Suprapubic skin (tissue), 4 donors: ENCODE results near the gene EHBP1L1.

Experiments
- POLR2A ChIP-seq, 2 donors: fragments of 450-650 bp; IDR thresholded peaks; one replicate each; pipeline ENCODE4 v1.6.1; 2017; ENCODE audit warnings: antibody characterized with exemption in 2 of 2, mild to moderate bottlenecking in 2 of 2, moderate library complexity in 2 of 2
- POLR2AphosphoS5 ChIP-seq, 3 donors: sonication (generic); formaldehyde crosslinking; IDR thresholded peaks; one replicate each; pipeline ENCODE4 v1.6.1; 2017; ENCODE audit warnings: antibody characterized with exemption in 3 of 3
- TF ChIP-seq, protein P1 (sequence below), 2 donors: fragments of 200-600 bp in 1 of 2; fragments of 450-650 bp in 1 of 2; sonication (generic) in 1 of 2; IDR thresholded peaks; one replicate each; pipeline ENCODE4 v1.5.1; 2016 to 2019; ENCODE audit warnings: antibody characterized with exemption in 2 of 2, mild to moderate bottlenecking in 1 of 2, moderate library complexity in 1 of 2

DNA sequence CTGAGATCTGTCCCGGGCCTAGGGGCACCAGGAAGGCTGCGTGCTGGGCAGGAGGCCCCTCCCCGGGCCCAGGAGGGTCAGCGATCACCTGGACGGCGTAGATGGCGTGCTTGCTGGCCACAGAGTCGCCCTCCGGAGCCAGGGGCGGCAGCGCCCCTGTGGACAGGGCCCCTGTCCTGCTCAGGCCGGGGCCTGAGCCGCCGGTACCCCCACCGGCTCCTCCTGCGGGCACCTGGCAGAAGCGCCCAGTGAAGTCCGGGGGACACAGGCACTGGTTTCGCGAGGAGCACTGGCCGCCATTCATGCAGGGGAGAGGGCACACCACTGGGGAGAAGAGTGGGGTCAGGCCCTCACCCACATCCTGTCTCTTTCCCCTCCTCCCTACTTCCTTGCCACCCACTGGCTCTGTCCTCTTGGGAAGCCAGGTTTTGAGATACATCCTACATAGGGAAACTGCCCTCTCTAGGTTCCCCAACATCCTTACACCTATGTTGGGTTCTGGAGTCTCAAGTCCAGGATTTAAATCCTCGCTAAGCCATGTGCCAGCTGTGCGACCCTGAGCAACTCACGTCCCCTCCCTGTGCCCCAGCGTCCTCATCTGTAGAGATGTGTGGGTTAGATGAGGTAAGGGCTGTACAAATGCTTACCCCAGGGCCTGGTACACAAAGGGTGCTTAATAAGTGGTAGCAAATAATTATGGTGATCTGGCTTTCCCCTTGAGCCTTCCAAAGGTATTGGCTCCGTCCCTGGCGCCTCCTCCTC is 21.6 kb upstream of the EHBP1L1 start:
- TF ChIP-seq, protein P1, sequence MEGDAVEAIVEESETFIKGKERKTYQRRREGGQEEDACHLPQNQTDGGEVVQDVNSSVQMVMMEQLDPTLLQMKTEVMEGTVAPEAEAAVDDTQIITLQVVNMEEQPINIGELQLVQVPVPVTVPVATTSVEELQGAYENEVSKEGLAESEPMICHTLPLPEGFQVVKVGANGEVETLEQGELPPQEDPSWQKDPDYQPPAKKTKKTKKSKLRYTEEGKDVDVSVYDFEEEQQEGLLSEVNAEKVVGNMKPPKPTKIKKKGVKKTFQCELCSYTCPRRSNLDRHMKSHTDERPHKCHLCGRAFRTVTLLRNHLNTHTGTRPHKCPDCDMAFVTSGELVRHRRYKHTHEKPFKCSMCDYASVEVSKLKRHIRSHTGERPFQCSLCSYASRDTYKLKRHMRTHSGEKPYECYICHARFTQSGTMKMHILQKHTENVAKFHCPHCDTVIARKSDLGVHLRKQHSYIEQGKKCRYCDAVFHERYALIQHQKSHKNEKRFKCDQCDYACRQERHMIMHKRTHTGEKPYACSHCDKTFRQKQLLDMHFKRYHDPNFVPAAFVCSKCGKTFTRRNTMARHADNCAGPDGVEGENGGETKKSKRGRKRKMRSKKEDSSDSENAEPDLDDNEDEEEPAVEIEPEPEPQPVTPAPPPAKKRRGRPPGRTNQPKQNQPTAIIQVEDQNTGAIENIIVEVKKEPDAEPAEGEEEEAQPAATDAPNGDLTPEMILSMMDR (IDR thresholded peaks at IDR 0.05) = no peak
- TF ChIP-seq POLR2A (IDR thresholded peaks at IDR 0.05) (no peak), POLR2AphosphoS5 (IDR thresholded peaks at IDR 0.05) (no peak)
